OCI-LY7 (cell line): Measurements from ENCODE around the gene OXSM. TPM values are rescaled to one million over a fixed set of nuclear protein-coding genes. Genes with fewer than 3 reads are reported as not detected.

Experiments used
- BruUV-seq: library from RNA; stranded (reverse); fragments of 400-500 nt; replicated peaks from 2 replicates; lab custom pipeline; 2021; lab: Mats Ljungman, UMichigan
- CTCF ChIA-PET: fragments of 300-600 bp; sonication (Branson Sonifier 250); formaldehyde crosslinking; loops from one replicate; lab custom pipeline; 2022; ENCODE audit warnings: antibody characterized with exemption; ENCODE audit not compliant: unreplicated experiment; lab: Charles Lee
- POLR2A ChIA-PET: fragments of 300-600 bp; sonication (Branson Sonifier 250); formaldehyde crosslinking; loops from one replicate; lab custom pipeline; 2022; ENCODE audit warnings: antibody characterized with exemption; lab: Charles Lee
- DNase-seq: peaks from one replicate; pipeline ENCODE4 v3.0.0-alpha.2; 2015; ENCODE audit warnings: low spot score
- H2AFZ ChIP-seq: fragments of 200-600 bp; sonication (generic), shearing (Covaris generic); 2 replicates; pipeline ENCODE4 v1.6.1; 2014; ENCODE audit warnings: mild to moderate bottlenecking, antibody characterized with exemption, low read length, moderate library complexity
- H3K27ac ChIP-seq: fragments of 200-600 bp; sonication (generic); 2 replicates; pipeline ENCODE4 v1.5.1; 2014; ENCODE audit warnings: mixed run types, low read depth, mild to moderate bottlenecking, moderate library complexity, low read length, inconsistent platforms; ENCODE audit not compliant: poor library complexity, severe bottlenecking
- H3K36me3 ChIP-seq: fragments of 200-600 bp; sonication (generic); 2 replicates; pipeline ENCODE4 v1.6.1; 2014; ENCODE audit warnings: mild to moderate bottlenecking, antibody characterized with exemption, low read length, moderate library complexity, mixed read lengths; ENCODE audit not compliant: insufficient read depth
- H3K4me1 ChIP-seq: fragments of 200-600 bp; sonication (generic); 2 replicates; pipeline ENCODE4 v1.5.1; 2014; ENCODE audit warnings: mild to moderate bottlenecking, low read length; ENCODE audit not compliant: insufficient read depth, poor library complexity, severe bottlenecking
- H3K4me2 ChIP-seq: fragments of 200-600 bp; sonication (generic); 2 replicates; pipeline ENCODE4 v1.6.1; 2014; ENCODE audit warnings: mild to moderate bottlenecking, low read length
- H3K4me3 ChIP-seq: fragments of 200-600 bp; sonication (generic); 2 replicates; pipeline ENCODE4 v1.5.1; 2014; ENCODE audit warnings: mild to moderate bottlenecking, low read depth, low read length; ENCODE audit not compliant: poor library complexity, severe bottlenecking
- H3K79me2 ChIP-seq: fragments of 200-600 bp; sonication (generic); 2 replicates; pipeline ENCODE4 v1.6.1; 2016; ENCODE audit warnings: low read depth, mild to moderate bottlenecking, low read length, moderate library complexity, mixed read lengths; ENCODE audit not compliant: insufficient read depth
- H3K9me2 ChIP-seq: fragments of 200-600 bp; sonication (generic); 2 replicates; pipeline ENCODE4 v1.6.1; 2016; ENCODE audit warnings: mild to moderate bottlenecking, low read length, mixed read lengths; ENCODE audit not compliant: insufficient read depth
- H3K9me3 ChIP-seq: fragments of 200-600 bp; sonication (generic); 2 replicates; pipeline ENCODE4 v1.6.1; 2014; ENCODE audit warnings: mild to moderate bottlenecking, mixed run types, low read length, mixed read lengths
- H4K20me1 ChIP-seq: fragments of 200-600 bp; sonication (generic); 2 replicates; pipeline ENCODE4 v1.6.1; 2014; ENCODE audit warnings: mild to moderate bottlenecking, antibody characterized with exemption, low read length, moderate library complexity, mixed read lengths; ENCODE audit not compliant: insufficient read depth
- CTCF ChIP-seq: fragments of 200-600 bp; sonication (generic); conservative IDR thresholded peaks from 2 replicates; pipeline ENCODE4 v1.5.1; 2014; ENCODE audit warnings: mild to moderate bottlenecking, antibody characterized with exemption, low read length, moderate library complexity, mixed read lengths
- EZH2phosphoT487 ChIP-seq: fragments of 200-600 bp; sonication (generic); IDR thresholded peaks from 2 replicates; pipeline ENCODE4 v1.6.1; 2018; ENCODE audit warnings: low read depth, borderline replicate concordance, mild to moderate bottlenecking, mixed run types, antibody characterized with exemption, low read length, moderate library complexity, mixed read lengths
- intact Hi-C: fragments of 100-400 bp; cut with micrococcal nuclease; formaldehyde crosslinking; loops from one replicate; pipeline ENCODE4 v1.10.0; 2022; ENCODE audit not compliant: unreplicated experiment
- total RNA-seq, 2 experiments: library from RNA; depleted of rRNA in 1 of 2; stranded (reverse); fragments of >200 nt in 1 of 2; shearing (Covaris generic) in 1 of 2; gene quantifications; 2 replicates each; pipeline ENCODE4 v1.2.3, GENCODE V29; 2014 to 2022

The OXSM gene
- total RNA-seq, 2 experiments from 2014 or later: 17.0 to 17.3 TPM

DNA sequence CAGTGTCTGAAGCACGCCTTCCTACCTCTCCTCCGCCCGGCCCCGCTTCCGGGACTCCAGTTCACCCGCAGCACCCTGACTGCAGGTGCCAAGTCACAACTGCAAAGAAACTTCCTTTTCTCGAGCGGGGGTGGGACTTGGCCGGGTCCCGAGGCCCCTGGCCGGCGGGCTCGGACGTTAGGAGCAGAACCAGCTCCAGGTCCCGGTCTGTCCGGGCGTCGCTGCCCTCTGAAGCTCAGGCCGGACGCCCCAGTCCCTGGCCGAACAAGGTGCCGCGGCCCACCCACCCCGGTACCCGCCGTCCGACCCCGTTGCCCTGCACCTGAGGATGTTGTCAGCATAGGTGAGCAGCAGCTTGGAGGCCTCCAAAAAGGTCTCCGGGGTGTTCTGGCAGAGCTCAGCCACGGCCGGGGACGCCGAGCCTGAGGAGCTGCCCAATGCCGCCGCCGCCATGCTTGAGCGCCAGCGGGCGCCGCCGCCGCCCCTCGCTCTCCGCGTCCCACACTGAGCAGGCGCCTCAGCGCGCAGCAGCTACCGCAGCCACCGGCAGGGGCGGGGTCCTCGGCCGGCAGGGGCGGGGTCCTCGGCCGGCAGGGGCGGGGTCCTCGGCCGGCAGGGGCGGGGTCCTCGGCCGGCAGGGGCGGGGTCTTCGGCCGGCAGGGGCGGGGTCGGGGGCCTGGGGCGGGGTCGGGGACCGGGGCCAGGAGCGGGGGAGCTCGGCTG lies 6.8 kb upstream of the OXSM start, which contains the start of gene NGLY1:
Gene NGLY1, minus strand, starts transcription at position 506 of the 723 bp plus-strand sequence. Its CDS starts 53 bp downstream, at position 453.
- Histone ChIP-seq H2AFZ (peak within 1 kb of the TSS; percentile 66; the same call in 1 of the 2 replicates), H3K4me1 (peaks cover 58% of the 10 kb centered on the region), H3K9me3 (no peaks in the 10 kb centered on the region; the same call in 1 of the 2 replicates), H3K4me2 (peak within 1 kb of the TSS; percentile 88), H4K20me1 (0 out of 2 replicates have a peak, but pooled peaks cover 3% of the 10 kb centered on the region), H3K9me2 (no peaks in the 10 kb centered on the region), H3K36me3 (peaks cover 38% of the 10 kb centered on the region), H3K27ac (peak within 1 kb of the TSS; percentile 90), H3K79me2 (peaks cover 69% of the 10 kb centered on the region), H3K4me3 (peak within 1 kb of the TSS; percentile 90)
- BruUV-seq: no TSS peak
- DNase-seq: peak; percentile 91
- no peak for TF ChIP-seq CTCF
- no peak for TF ChIP-seq EZH2phosphoT487
- ChIA-PET CTCF (interaction anchor here (0.7 to 1.2 kb wide), 2 partner anchors 48 to 122 kb away, joined by 3 to 4 read pairs; no protein-coding TSS in a partner anchor), POLR2A (interaction anchor here (0.8 to 2.0 kb wide), 16 partner anchors 10 to 143 kb away, joined by 3 to 16 read pairs (median 4); no protein-coding TSS in a partner anchor)
- intact Hi-C loops: loop anchor here (1.0 to 2.0 kb wide), 3 partner anchors 48 to 121 kb away; no protein-coding TSS in a partner anchor

DNA sequence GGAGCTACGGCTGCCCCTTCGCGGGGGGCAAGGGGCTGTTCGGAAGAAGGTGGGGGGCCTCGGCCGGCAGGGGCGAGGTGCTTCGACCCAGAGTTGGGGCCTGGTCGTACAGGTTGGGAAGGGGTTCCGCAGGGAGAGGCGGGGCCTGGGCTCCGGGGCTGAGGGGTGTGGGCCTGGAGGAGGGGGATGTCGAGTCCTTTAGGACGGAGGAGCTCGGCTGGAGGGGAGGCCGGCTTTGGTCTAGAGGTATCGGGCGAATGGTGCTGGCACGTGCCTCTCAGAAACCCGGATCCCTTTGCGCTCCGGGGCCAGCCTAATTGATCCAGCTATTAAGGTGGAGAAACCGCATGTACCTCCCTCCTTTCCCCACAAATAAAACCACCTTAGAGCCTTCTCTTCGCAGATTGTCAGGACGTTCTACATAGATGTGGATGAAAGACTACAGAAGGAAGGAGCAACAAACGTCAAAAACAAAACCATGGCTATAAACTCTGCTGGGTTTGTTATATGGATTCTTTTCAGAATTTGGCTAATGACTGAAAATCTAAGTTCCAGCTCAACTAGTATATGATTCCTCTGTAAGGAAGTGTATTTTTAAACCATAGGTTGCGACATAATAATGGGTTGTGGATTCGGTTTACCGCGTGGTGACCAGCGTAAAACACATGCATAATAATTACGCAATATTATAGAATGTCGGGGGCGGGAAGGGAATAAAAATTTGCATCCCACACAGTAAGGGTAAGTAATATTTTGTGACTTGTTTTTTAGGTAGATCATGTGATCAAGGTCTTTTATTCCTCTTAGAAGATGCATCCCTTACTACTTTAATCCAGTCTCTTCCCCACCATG lies 6.0 kb upstream of the OXSM start:
- H3K4me1 ChIP-seq: peaks cover 66% of the 10 kb centered on the region
- H3K4me2 ChIP-seq: peak overlapping the region; percentile 77
- intact Hi-C loops: loop anchor here (1.0 to 2.0 kb wide), 2 partner anchors 47 to 119 kb away; no protein-coding TSS in a partner anchor
- H3K27ac ChIP-seq: peak overlapping the region; percentile 71
- peak overlapping the region; percentile 66; the same call in 1 of the 2 replicates for H2AFZ ChIP-seq
- no peak for TF ChIP-seq EZH2phosphoT487
- no peak for TF ChIP-seq CTCF
- ChIA-PET POLR2A (interaction anchor here (0.7 to 2.0 kb wide), 18 partner anchors 9 to 143 kb away, joined by 3 to 16 read pairs (median 4); no protein-coding TSS in a partner anchor), CTCF (interaction anchor here (0.7 to 1.2 kb wide), 2 partner anchors 48 to 122 kb away, joined by 3 to 4 read pairs; no protein-coding TSS in a partner anchor)
- BruUV-seq: TSS peak; percentile 70
- H3K9me2 ChIP-seq: no peaks in the 10 kb centered on the region
- peak overlapping the region; percentile 90 for H3K4me3 ChIP-seq
- no peaks in the 10 kb centered on the region; the same call in 1 of the 2 replicates for H3K9me3 ChIP-seq
- peaks cover 69% of the 10 kb centered on the region for H3K79me2 ChIP-seq
- H4K20me1 ChIP-seq: 0 out of 2 replicates have a peak, but pooled peaks cover 3% of the 10 kb centered on the region
- peak; percentile 73 for DNase-seq
- peaks cover 31% of the 10 kb centered on the region for H3K36me3 ChIP-seq
